ENCODE results near the gene AIF1. TPM values are rescaled to one million over a fixed set of nuclear protein-coding genes. Genes with fewer than 3 reads are reported as not detected.

AIF1 gene
- total RNA-seq, 1 experiment from 2014 or later, result not detected

GRCh38 chr6:31620586-31621319 is 5.7 kb downstream of the AIF1 start, which contains the start of gene PRRC2A:
PRRC2A (plus strand) TSS chr6:31620715; CDS start chr6:31622790, 2,075 bp downstream.
- DNase-seq, result no peak
- Histone ChIP-seq H3K4me2 (ENCODE audit: low read length) (peak within 1 kb of the TSS; percentile 98), H2AFZ (ENCODE audit: low read length) (peak within 1 kb of the TSS; percentile 83), H3K27me3 (ENCODE audit: low read length) (no peaks in the 10 kb centered on the region), H3K9me3 (ENCODE audit: low read length) (no peaks in the 10 kb centered on the region), H3F3A (ENCODE audit: low read length, unreplicated experiment) (no peaks in the 10 kb centered on the region), H3K4me1 (ENCODE audit: insufficient read depth, low read length) (peaks cover 17% of the 10 kb centered on the region), H3K9ac (ENCODE audit: low read length) (peak within 1 kb of the TSS; percentile 99), H3K9me2 (replicated peaks; ENCODE audit: low read length) (no peaks in the 10 kb centered on the region), H4K20me1 (ENCODE audit: low read length) (peaks cover 24% of the 10 kb centered on the region), H3K79me2 (ENCODE audit: low read length) (peaks cover 49% of the 10 kb centered on the region), H3K36me3 (ENCODE audit: low read depth, low read length) (peaks cover 23% of the 10 kb centered on the region), H3K4me3 (ENCODE audit: low read length) (peak within 1 kb of the TSS; percentile 99), H3K27ac (ENCODE audit: low read length) (peak within 1 kb of the TSS; percentile 91)
- peak; percentile 62 for ATAC-seq
- BruUV-seq (replicated peaks), result no TSS peak
- CTCF ChIA-PET, result no interaction called here
- intact Hi-C loops (cut with micrococcal nuclease), result loop anchor here (1.0 kb wide), 2 partner anchors 32 to 45 kb away; partner anchors contain the start of gene BAG6
- TF ChIP-seq EZH2 (IDR thresholded peaks at IDR 0.05; ENCODE audit: low read length, unreplicated experiment), result no peak
- TF ChIP-seq EZH2phosphoT487 (IDR thresholded peaks at IDR 0.05; ENCODE audit: borderline replicate concordance, low read length), result no peak
- no peak for TF ChIP-seq CTCF (conservative IDR thresholded peaks at IDR 0.05; ENCODE audit: low read depth, low read length)
- POLR2A ChIA-PET (ENCODE audit: unreplicated experiment), result no interaction called here

GRCh38 chr6:31621320-31621939 is 6.4 kb downstream of the AIF1 start:
- Histone ChIP-seq H4K20me1 (ENCODE audit: low read length) (peaks cover 24% of the 10 kb centered on the region), H3K4me3 (ENCODE audit: low read length) (peak overlapping the region; percentile 99), H3K4me1 (ENCODE audit: insufficient read depth, low read length) (peaks cover 17% of the 10 kb centered on the region), H3K27ac (ENCODE audit: low read length) (peak overlapping the region; percentile 79), H3K79me2 (ENCODE audit: low read length) (peaks cover 52% of the 10 kb centered on the region), H3K4me2 (ENCODE audit: low read length) (peak overlapping the region; percentile 98), H3K27me3 (ENCODE audit: low read length) (no peaks in the 10 kb centered on the region), H2AFZ (ENCODE audit: low read length) (0 out of 2 replicates have a peak overlapping the region, but pooled peaks have one; percentile 58), H3K9me3 (ENCODE audit: low read length) (no peaks in the 10 kb centered on the region), H3K9me2 (replicated peaks; ENCODE audit: low read length) (no peaks in the 10 kb centered on the region), H3F3A (ENCODE audit: low read length, unreplicated experiment) (no peaks in the 10 kb centered on the region), H3K36me3 (ENCODE audit: low read depth, low read length) (peaks cover 30% of the 10 kb centered on the region), H3K9ac (ENCODE audit: low read length) (peak overlapping the region; percentile 99)
- BruUV-seq (replicated peaks), result TSS peak; percentile 53
- ChIA-PET CTCF (no interaction called here), POLR2A (ENCODE audit: unreplicated experiment) (interaction anchor here (0.8 kb wide), 1 partner anchor 30 kb away, joined by 7 read pairs; no protein-coding TSS in a partner anchor)
- ATAC-seq (no peak), DNase-seq (no peak)
- intact Hi-C loops (cut with micrococcal nuclease), result no loop called here
- TF ChIP-seq EZH2phosphoT487 (IDR thresholded peaks at IDR 0.05; ENCODE audit: borderline replicate concordance, low read length) (no peak), EZH2 (IDR thresholded peaks at IDR 0.05; ENCODE audit: low read length, unreplicated experiment) (no peak), CTCF (conservative IDR thresholded peaks at IDR 0.05; ENCODE audit: low read depth, low read length) (no peak)

Measured in PC-3 (cell line).